ENCODE results near the gene NCAM1.

NCAM1 gene

DNA sequence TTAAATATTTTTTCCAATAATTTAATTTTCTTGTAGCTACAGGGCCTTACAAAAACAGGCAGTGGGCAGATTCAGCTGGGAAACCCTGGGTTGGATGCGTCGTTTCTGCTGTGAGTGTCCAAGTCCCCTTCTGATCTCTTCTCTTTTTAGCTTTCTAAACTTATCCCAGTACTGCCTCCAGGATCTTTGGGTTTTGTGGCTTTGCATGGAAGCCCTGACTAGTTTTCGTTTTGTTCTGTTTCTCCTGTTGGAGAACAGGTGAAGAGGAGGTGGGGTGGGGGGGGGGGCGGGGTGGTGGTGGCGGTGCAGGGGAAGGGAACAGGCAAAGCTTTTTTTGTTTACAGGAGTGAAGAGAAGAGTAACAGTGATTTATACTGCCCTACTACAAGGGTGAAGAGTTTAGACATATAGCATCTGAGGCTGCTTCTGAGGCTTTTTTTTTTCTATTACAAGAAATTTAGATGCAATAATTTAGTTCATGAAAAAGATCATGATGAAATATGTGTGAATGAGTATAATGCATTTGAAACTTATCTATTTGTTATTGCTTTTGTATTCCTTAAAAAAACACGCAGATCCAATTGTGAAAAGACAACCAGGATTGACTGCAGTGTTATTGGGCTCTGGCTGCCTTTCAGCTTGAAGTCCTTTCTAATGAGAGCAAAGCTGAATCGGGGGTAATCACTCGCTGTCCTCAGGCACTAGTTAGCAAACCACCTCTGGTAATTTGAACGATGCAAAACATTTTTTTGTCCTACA is 142.9 kb downstream of the NCAM1 start:
- no peak for DNase-seq (ENCODE audit: low spot score in 2 of 2)
- in situ Hi-C loops (cut with MboI; ENCODE audit: low sequenced_read_pairs) = no loop called here
- H3K36me3 ChIP-seq (replicated peaks) = no peaks in the 10 kb centered on the region
- no peak overlapping the region for H3K4me3 ChIP-seq
- H3K9me3 ChIP-seq = no peaks in the 10 kb centered on the region
- H3K27me3 ChIP-seq (ENCODE audit: low read depth) = peaks cover 2% of the 10 kb centered on the region; the same call in 1 of the 2 replicates
- no peaks in the 10 kb centered on the region for H3K4me1 ChIP-seq

DNA sequence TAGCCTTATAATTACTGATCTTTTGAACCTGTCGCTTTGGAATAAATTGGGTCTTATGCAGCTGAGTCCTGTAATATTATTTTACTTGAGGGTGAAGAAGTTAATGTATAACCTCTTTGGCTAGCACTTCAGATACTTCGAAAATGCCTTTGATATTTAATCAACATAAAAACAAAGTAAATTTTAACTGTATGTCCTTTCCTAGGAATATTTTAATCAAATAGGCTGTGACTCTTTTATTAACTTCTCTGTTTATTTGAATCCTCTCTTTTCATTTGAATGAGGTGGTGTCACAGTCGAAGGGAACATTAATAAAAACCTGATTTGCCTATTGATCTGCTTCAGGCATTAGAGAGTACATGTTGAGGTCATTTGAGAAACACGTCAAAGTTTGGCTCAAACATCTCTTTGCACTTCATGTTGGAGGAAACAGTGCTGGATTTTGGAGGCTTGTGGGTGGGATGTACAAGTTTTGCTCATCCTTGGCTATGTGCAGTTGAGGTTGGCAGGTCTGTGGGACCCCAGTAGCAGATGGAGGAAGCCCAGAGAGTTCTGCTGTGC is 143.6 kb downstream of the NCAM1 start:
- no peaks in the 10 kb centered on the region for H3K4me1 ChIP-seq
- peaks cover 2% of the 10 kb centered on the region; the same call in 1 of the 2 replicates for H3K27me3 ChIP-seq (ENCODE audit: low read depth)
- H3K36me3 ChIP-seq (replicated peaks) = no peaks in the 10 kb centered on the region
- no peaks in the 10 kb centered on the region for H3K9me3 ChIP-seq
- H3K4me3 ChIP-seq = no peak overlapping the region
- in situ Hi-C loops (cut with MboI; ENCODE audit: low sequenced_read_pairs) = no loop called here
- DNase-seq (ENCODE audit: low spot score in 2 of 2) = no peak

- H3K4me3 ChIP-seq = no peak overlapping the region
- in situ Hi-C loops (cut with MboI; ENCODE audit: low sequenced_read_pairs) = no loop called here
- DNase-seq (ENCODE audit: low spot score in 2 of 2) = no peak
- no peaks in the 10 kb centered on the region for H3K4me1 ChIP-seq
- peaks cover 7% of the 10 kb centered on the region for H3K27me3 ChIP-seq (ENCODE audit: low read depth)
- H3K36me3 ChIP-seq (replicated peaks) = no peaks in the 10 kb centered on the region
- H3K9me3 ChIP-seq = no peaks in the 10 kb centered on the region
Measured at GRCh38 chr11:113105592-113105991, 144.4 kb downstream of the NCAM1 start.

GRCh38 chr11:113106507-113106906 is 145.3 kb downstream of the NCAM1 start:
- no peaks in the 10 kb centered on the region for H3K4me1 ChIP-seq
- no peaks in the 10 kb centered on the region for H3K36me3 ChIP-seq (replicated peaks)
- no peak overlapping the region for H3K4me3 ChIP-seq
- in situ Hi-C loops (cut with MboI; ENCODE audit: low sequenced_read_pairs) = no loop called here
- H3K27me3 ChIP-seq (ENCODE audit: low read depth) = peaks cover 7% of the 10 kb centered on the region
- no peaks in the 10 kb centered on the region for H3K9me3 ChIP-seq
- DNase-seq (ENCODE audit: low spot score in 2 of 2) = no peak

DNA sequence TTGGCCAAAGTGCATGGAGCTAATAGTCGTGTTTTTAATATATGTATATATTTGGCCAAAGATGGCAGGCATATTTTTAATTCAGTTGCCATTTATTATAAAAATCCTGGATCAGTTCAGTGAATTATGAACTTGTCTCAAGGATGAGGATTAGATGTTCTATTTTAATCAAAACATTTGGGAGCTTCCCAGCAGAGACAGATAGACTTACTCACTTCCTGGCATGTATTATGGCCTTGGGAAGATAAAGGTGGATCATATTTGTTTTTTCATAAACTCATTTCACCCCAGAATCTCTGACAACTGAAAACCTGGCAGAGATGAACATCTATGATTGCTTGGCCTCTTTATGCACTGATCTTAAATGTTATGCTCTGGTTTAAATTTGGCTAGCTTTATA is 148.8 kb downstream of the NCAM1 start:
- no peaks in the 10 kb centered on the region for H3K9me3 ChIP-seq
- no peak overlapping the region for H3K4me3 ChIP-seq
- in situ Hi-C loops (cut with MboI; ENCODE audit: low sequenced_read_pairs) = no loop called here
- no peak for DNase-seq (ENCODE audit: low spot score in 2 of 2)
- H3K36me3 ChIP-seq (replicated peaks) = no peaks in the 10 kb centered on the region
- H3K4me1 ChIP-seq = no peaks in the 10 kb centered on the region
- H3K27me3 ChIP-seq (ENCODE audit: low read depth) = peaks cover 7% of the 10 kb centered on the region

GRCh38 chr11:113111156-113111555 is 149.9 kb downstream of the NCAM1 start:
- no peaks in the 10 kb centered on the region for H3K9me3 ChIP-seq
- no peaks in the 10 kb centered on the region for H3K36me3 ChIP-seq (replicated peaks)
- peaks cover 7% of the 10 kb centered on the region; the same call in 1 of the 2 replicates for H3K27me3 ChIP-seq (ENCODE audit: low read depth)
- H3K4me3 ChIP-seq = no peak overlapping the region
- no peak for DNase-seq (ENCODE audit: low spot score in 2 of 2)
- H3K4me1 ChIP-seq = no peaks in the 10 kb centered on the region
- in situ Hi-C loops (cut with MboI; ENCODE audit: low sequenced_read_pairs) = no loop called here

- Histone ChIP-seq H3K4me1 (no peaks in the 10 kb centered on the region), H3K36me3 (replicated peaks) (no peaks in the 10 kb centered on the region), H3K27me3 (ENCODE audit: low read depth) (peaks cover 9% of the 10 kb centered on the region), H3K9me3 (no peaks in the 10 kb centered on the region), H3K4me3 (no peak overlapping the region)
- DNase-seq (ENCODE audit: low spot score in 2 of 2) = no peak
- in situ Hi-C loops (cut with MboI; ENCODE audit: low sequenced_read_pairs) = no loop called here
Measured at GRCh38 chr11:113112307-113112706, 151.1 kb downstream of the NCAM1 start.

- no peaks in the 10 kb centered on the region for H3K9me3 ChIP-seq
- no peak overlapping the region for H3K4me3 ChIP-seq
- DNase-seq (ENCODE audit: low spot score in 2 of 2) = peak; percentile 22 to 48
- H3K36me3 ChIP-seq (replicated peaks) = no peaks in the 10 kb centered on the region
- no peaks in the 10 kb centered on the region for H3K4me1 ChIP-seq
- in situ Hi-C loops (cut with MboI; ENCODE audit: low sequenced_read_pairs) = no loop called here
- peaks cover 13% of the 10 kb centered on the region for H3K27me3 ChIP-seq (ENCODE audit: low read depth)
Measured at GRCh38 chr11:113113801-113114704, 152.8 kb downstream of the NCAM1 start.

- no peak overlapping the region for H3K4me3 ChIP-seq
- no peak for DNase-seq (ENCODE audit: low spot score in 2 of 2)
- H3K27me3 ChIP-seq (ENCODE audit: low read depth) = peaks cover 13% of the 10 kb centered on the region
- no peaks in the 10 kb centered on the region for H3K4me1 ChIP-seq
- in situ Hi-C loops (cut with MboI; ENCODE audit: low sequenced_read_pairs) = no loop called here
- no peaks in the 10 kb centered on the region for H3K36me3 ChIP-seq (replicated peaks)
- no peaks in the 10 kb centered on the region for H3K9me3 ChIP-seq
Measured at GRCh38 chr11:113114705-113115027, 153.4 kb downstream of the NCAM1 start.

DNA sequence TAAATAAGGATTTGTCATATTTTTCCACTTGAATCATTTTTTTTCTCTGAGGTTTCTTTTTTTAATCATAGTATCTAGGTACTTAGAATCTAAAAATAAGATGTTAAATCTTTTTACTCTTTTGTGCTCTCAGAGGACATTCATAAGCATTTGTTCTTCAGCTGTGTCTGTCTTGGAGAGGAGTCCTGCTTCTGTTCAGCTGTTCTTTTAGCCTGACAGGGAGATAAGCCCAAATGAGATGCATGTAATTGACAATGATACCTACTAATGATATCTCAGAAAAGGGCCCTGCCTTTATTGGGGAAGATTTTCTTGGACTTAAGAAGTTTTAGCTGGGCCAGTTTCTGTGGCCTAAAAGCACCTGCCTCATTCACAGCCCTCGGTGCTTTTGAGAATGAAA is 156.9 kb downstream of the NCAM1 start:
- Histone ChIP-seq H3K4me1 (no peaks in the 10 kb centered on the region), H3K9me3 (no peaks in the 10 kb centered on the region), H3K36me3 (replicated peaks) (no peaks in the 10 kb centered on the region), H3K4me3 (no peak overlapping the region), H3K27me3 (ENCODE audit: low read depth) (peaks cover 9% of the 10 kb centered on the region)
- in situ Hi-C loops (cut with MboI; ENCODE audit: low sequenced_read_pairs) = no loop called here
- no peak for DNase-seq (ENCODE audit: low spot score in 2 of 2)

DNA sequence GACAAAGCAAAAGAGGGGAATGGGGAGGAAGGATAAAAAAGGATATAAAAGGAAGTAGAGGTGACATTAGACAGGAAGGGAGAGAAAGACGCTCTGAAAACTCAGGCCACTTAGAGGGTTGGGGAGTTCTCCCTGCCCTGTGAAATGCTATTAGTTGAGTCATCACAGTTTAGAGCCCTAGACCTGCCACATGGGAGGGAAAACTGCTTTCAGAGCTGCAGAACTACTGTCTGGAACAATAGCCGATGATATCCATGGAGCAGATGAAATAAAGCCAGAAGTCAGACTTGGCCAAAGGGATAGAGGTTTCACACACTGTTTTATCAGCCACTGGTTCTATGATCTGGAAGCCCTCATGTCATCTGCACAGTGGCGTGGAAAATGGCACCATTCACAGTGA is 157.9 kb downstream of the NCAM1 start:
- peaks cover 9% of the 10 kb centered on the region for H3K27me3 ChIP-seq (ENCODE audit: low read depth)
- H3K4me3 ChIP-seq = no peak overlapping the region
- H3K4me1 ChIP-seq = no peaks in the 10 kb centered on the region
- no peaks in the 10 kb centered on the region for H3K9me3 ChIP-seq
- H3K36me3 ChIP-seq (replicated peaks) = no peaks in the 10 kb centered on the region
- in situ Hi-C loops (cut with MboI; ENCODE audit: low sequenced_read_pairs) = no loop called here
- DNase-seq (ENCODE audit: low spot score in 2 of 2) = no peak

DNA sequence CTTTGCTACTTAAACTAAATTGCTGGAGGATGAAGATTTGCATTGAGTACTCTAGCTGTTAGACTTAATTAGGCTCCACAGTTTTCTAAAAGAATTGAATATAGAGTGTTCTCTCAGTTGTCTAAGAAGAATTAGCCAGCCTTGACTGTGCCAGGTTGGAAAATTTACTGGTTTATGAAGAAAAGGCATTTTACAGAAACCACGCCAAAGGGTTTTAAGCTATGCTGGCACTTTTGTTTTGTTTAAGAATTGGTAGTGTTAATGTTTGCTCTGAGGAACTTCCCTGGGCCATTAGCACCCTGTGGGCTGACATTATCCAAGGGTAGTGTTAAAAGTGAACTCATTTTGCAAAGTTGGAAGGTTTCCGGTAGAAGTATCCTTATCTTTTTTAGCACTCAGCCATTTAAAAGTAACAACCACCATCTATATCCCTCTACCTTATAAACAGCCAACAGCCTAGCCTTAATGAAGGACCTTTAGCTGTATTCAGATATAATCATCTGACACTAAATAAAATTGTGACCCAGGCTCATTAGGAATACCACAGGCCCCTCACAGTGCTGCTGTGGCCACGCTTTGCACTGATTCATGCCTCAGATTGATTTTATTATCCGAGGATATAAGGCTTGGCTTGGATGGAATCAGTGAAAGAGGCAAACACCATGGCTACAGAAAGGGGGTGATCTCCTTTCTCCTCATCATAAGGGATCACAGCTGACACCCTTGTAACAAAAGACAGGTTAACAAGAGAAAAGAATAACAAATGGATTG is 158.9 kb downstream of the NCAM1 start:
- H3K27me3 ChIP-seq (ENCODE audit: low read depth) = peaks cover 9% of the 10 kb centered on the region
- in situ Hi-C loops (cut with MboI; ENCODE audit: low sequenced_read_pairs) = no loop called here

GRCh38 chr11:113121746-113122145 is 160.5 kb downstream of the NCAM1 start:
- H3K4me3 ChIP-seq = no peak overlapping the region
- H3K27me3 ChIP-seq (ENCODE audit: low read depth) = peaks cover 6% of the 10 kb centered on the region
- no peaks in the 10 kb centered on the region for H3K36me3 ChIP-seq (replicated peaks)
- no peak for DNase-seq (ENCODE audit: low spot score in 2 of 2)
- H3K9me3 ChIP-seq = no peaks in the 10 kb centered on the region
- no peaks in the 10 kb centered on the region for H3K4me1 ChIP-seq
- in situ Hi-C loops (cut with MboI; ENCODE audit: low sequenced_read_pairs) = no loop called here

More for the DNA sequence above, 158.9 kb downstream of the NCAM1 start:
- no peaks in the 10 kb centered on the region for H3K36me3 ChIP-seq (replicated peaks)
- H3K4me1 ChIP-seq = no peaks in the 10 kb centered on the region
- H3K4me3 ChIP-seq = no peak overlapping the region
- DNase-seq (ENCODE audit: low spot score in 2 of 2) = no peak
- H3K9me3 ChIP-seq = no peaks in the 10 kb centered on the region

All from HAP-1 (cell line).